GM19035 (cell line): ENCODE results near the gene KIF5C.
A peak's percentile ranks its signal among the peaks of the same experiment; 100 is the strongest.

Source experiments
- ATAC-seq: cut with Tn5 transposase; IDR thresholded peaks from one replicate; pipeline ENCODE4 v1.9.1; 2021; ENCODE audit not compliant: unreplicated experiment

KIF5C gene

GRCh38 chr2:149039213-149039724 lies 164.2 kb downstream of the KIF5C start:
- no peak for ATAC-seq

DNA sequence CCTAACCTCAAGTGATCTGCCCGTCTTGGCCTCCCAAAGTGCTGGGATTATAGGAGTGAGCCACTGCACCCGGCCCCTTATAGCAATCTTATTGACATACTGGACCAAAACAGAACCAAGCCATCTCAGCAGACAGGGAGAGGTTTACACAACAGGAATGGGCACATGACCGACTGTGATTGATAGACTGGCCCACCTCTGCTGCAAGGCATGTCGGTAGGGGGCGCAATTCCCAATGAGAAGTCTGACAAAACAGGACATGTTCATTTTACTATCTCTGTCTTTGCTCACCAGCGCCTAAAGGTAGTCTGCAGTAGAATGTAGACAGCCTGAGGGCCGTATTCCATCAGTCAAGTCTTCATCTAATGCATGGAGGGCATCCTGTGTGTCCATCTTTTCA lies 165.4 kb downstream of the KIF5C start:
- peak; percentile 45 for ATAC-seq

DNA sequence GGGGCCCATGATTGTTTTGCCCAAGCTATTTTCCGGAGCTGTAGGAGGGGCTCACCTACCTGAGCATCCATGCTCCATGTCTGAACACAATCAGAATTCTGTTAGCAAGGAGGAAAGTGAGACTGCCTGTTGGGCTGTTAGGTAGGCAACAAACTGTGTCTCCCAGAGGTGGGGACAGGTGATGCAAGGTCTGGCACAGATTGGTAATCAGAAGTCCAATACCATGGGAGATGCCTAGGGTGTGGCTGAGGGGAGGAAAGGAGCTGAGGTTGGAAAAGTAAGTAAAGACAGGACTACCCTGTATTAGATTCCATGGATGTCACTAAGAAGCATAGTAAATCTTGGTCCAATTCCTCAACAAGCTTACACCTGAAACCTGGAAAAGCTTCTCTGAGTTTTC lies 166.5 kb downstream of the KIF5C start:
- ATAC-seq, result no peak

DNA sequence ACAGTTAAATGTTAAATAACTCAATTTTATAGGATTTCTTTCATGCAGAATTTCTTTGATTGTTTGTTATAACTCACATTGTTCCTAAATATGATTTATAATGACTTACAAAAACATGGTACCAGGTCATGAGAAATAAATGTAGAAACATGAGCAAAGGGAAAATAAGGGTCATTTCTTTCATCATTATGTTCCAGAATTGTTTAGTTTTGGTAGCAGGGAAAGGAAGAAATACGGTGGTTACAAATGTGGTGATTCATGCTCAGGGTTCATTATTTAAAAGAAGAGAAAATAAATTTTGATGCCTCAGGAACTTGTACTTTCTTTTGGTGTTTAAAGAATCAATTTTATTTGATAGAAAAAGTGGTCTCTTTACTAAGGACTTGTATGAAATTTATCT lies 167.9 kb downstream of the KIF5C start:
- ATAC-seq, result no peak

GRCh38 chr2:149044500-149044899 lies 169.5 kb downstream of the KIF5C start:
- ATAC-seq, result no peak

DNA sequence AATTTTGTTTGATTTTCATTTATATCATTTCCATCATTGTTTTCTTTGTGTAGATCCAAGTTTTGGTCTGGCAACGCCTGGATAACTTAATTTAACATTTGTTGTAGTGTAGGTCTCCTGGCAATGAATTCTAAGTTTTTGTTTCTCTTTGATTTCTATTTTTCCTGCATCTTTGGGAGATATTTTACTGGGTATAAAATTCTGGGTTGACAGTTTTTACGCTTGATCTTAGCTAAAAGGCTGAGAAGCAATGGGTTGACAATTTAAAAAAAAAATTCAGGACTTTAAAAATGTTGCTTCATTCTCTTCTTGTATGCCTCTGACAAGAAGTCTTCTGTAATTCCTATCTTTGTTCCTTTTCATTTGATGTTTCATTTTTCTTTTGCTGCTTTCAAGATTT lies 172.1 kb downstream of the KIF5C start:
- no peak for ATAC-seq

DNA sequence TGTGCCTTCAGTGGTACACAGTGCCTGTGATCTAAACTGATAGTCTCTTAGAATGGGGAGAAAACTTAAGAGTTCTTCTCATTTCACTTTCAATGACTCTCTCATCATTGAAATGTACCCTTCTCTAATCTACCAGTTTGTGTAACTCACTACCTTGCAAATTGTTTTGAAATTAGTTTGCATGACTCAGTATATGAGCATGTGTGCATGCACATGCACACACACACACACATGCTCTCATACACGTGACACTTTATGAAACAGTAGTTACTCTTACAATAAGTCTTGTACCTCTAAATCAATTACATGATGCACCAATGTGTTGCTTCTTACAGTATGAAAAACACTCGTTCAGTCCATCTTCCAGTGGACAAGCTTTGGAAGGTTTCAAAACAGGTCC lies 174.1 kb downstream of the KIF5C start:
- ATAC-seq, result no peak

DNA sequence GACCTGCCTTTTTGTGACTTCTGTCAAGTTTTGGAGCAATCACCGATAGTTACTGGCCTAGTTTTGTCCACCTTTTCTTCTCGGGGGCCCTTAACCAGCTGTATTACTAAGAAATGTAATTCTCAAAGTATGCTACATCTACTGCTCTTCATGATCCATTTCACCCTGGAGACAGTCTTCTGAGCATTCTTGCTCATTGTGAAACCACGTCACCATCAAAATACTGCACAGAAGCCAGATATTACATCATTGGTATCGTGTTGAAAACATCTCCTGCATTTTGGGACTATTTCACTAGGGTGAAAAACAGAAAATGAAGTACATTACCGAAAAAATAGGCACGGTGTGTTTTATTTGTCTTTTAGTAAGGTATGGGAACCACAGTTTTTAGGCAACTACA lies 175.2 kb downstream of the KIF5C start:
- peak; percentile 91 for ATAC-seq

DNA sequence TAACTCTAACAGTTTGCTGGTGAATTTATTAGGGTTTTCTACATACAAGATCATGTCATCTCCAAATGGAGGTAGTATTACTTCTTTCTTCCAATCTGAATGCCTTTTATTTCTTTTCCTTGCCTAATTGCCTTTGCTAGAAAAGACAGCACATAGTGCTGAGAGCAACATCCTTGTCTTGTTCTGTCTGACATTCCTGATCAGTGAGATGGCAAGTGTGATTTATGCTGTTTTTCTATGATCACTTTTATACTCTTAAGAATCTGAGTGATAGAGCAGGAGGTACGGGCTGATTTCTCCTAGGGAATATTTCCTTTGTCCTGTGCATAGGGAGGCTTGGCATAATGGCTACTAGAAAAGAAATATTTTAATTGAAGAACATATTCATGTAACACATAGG lies 180.7 kb downstream of the KIF5C start:
- ATAC-seq, result no peak

GRCh38 chr2:149056541-149057255 lies 181.7 kb downstream of the KIF5C start:
- no peak for ATAC-seq

- no peak for ATAC-seq
Measured at GRCh38 chr2:149057401-149057800, 182.4 kb downstream of the KIF5C start.

- no peak for ATAC-seq
Measured at GRCh38 chr2:149058936-149059335, 183.9 kb downstream of the KIF5C start.

- ATAC-seq, result no peak
Measured at GRCh38 chr2:149059822-149060221, 184.8 kb downstream of the KIF5C start.

DNA sequence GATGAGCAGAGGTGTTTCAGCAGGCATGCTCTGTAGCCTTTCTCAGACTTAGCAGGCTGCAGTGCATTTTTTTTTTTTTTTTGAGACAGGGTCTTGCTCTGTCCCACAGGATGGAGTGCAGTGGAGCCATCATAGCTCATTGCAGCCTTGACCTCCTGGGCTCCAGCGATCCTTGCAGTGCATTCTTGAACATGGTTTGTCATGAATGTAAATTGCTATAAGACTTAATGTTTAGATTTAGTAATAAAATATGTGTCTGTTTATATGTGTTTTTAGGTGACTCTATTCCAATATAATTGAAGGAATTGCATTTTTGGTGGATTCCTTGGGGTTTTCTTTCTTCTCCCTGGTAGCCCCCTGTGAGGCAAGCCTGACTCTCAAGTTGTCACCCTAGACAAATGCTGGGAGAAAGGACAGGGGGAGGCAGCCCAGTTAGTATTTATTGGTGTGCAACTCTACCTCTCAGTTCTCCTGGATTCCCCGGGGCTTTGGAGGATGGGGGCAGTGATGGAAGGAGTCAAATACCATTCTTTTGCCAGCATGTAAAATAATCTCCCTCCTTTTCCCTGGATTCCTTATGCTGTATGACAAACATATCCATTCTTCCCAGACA lies 186.2 kb downstream of the KIF5C start:
- ATAC-seq, result no peak

DNA sequence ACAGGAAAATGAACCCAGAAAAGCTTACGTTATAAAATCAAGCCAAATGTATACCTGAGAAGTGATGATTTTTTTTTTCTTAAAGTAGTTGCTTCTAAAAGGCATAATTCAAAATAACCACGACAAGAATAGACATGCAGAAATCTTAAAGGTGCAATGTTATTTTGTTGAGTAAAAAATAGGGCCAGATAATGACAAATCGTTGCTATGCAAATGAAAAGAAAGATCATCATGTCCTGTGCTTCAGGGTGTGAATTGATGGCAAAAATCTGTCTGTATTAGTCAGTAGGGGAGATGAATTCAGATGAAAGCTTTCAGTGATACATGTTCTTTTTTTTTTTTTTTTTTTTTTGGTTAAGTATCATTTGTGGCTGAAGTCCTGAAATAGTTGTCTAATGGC lies 187.5 kb downstream of the KIF5C start:
- no peak for ATAC-seq

DNA sequence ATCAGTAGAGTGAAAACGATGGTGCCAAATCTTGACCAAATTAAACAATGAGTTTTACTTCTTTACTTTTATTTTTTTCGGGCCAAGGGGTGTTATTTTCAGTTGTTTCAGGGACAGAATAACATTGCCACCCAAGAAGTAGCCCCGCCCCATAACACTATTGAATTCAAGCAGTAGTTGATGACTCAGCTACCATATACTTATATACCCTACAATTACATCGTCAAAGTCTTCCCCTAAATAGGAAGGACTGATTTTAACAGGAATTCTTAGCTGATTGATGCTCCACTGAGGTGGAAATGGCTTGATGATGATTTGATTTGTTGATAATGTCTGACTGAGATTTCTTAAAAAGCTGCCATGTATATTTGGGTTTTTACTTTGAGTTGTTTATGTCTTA lies 188.2 kb downstream of the KIF5C start:
- ATAC-seq, result no peak

GRCh38 chr2:149064365-149064841 lies 189.4 kb downstream of the KIF5C start:
- ATAC-seq, result no peak

DNA sequence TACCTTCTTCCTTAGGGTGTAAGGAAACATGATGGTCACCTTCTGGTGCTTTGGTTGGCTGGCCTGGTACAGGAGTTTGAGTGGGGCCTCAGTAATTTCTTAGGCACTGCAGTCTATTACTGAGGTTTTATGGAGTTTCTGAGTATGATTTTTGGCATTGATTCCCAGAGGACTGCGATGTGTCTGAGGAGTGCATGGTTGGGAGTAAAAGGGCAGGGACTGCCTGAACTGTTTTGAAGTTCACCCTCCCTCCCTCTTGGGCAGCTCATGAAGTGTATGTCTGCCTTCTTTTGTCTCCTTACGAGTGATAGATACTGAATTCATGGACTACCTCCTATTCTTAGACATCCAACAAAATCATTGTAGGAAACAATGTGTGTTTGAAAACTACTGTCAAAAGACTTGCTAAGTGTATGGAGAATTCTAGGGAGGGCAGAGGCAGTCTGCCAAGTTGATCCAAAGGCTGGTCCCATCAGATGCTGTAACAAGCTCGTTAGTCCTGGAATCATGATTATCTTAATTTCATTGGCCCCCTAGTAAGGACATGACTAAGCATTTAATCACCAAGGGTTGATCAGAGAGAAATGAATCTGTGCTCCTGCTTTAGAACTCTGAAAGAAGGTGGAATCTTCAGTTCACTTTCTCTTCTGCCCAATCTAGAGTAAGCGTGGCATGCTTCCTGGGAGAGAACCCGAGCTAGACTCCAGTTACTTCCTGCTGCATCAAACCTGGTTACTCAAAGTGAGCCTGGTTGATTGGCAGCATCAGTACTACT lies 190.0 kb downstream of the KIF5C start:
- ATAC-seq, result no peak

DNA sequence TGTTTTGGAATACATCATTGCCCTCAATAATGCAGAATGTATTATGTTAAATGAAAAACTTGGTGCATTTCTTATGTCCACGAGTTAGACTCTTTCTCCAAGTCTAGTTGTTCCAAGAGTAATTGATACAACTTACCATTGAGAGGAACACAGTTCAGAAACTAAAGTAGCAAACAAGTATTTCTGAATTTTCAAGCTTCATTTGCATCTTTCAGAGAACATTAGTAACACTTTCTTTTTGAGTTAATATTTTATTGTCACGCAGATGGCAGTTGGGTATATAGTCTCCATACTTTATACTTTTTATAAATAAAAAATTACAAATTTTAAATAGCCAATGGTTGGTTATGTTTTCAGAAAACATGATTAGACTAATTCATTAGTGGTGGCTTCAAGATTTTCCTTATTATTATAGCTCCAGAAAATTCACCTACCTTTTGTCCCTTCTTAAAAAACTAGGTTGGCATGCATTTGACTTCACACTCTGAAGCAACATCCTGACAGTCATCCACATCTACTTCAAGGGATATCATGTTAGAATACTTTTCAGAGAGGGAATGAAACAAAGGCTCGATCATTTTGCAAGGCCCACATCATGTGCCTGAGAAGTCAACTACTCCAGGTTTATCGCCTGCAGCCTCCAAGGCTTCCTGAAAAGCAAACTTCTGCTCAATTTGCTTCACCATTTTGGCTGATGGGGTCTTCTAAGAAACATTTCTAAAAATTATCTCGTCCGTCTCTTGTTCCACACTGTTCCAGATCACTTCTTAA lies 193.4 kb downstream of the KIF5C start:
- ATAC-seq, result no peak

DNA sequence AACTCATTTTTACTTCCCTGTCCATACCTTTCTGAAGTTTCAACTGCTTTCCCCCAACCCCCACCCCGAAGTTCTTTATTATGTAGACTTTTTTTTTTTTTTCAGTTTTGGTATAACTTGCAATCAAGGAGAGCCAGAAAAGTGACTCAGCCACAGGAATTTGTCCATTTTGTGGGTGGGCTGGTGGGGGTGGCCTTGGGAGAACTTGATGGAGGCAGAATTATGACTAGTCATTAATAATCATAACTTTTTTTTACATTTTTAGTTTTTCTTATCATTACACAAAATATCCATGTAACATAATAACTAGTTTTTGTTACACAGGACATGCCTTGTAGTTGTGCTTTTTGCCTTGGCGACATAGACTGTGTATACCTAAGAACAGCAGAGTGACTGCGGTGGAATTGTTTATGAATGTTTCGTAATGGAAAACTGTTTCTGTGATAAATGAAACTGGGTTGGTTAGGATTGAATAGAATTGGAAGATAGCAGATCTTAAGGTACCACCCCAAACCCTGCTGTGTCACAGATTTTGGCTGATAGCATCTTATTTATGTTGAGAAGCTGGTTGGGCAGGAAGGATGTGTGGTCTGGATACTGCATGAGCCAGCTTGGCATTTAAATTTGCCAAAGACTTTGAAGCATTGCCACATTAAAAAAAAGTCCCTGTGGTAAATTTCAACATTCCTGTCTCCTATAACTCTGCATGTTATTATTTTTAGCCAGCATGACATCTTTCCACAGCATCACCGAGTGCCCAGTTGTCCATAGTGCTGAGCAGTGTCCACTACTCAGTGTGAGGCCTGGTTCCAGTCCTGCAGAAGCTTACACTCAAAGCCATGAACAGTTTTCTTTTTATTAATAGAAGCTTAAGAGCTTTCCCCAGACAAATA lies 194.2 kb downstream of the KIF5C start:
- ATAC-seq, result no peak
